ENCODE measurements around the gene ATG4C.
"Not testable (repeated sequence)": the region's sequence is repeated elsewhere in the genome, so short reads cannot be mapped to it uniquely, and the experiment has no call there.

Gene ATG4C

GRCh38 chr1:62809788-62810187 lies 25.9 kb downstream of the ATG4C start:
- Histone ChIP-seq H3K27ac (replicated peaks) (no peak overlapping the region), H3K27me3 (ENCODE audit: insufficient read depth, poor library complexity, severe bottlenecking) (no peaks in the 10 kb centered on the region), H3K4me3 (replicated peaks; ENCODE audit: insufficient read depth, low read length) (no peak overlapping the region)
- no peak for DNase-seq (ENCODE audit: low read depth in 1 of 2, low spot score in 1 of 2)
- no peak for TF ChIP-seq REST (IDR thresholded peaks at IDR 0.05; ENCODE audit: insufficient replicate concordance, low read depth)
- TF ChIP-seq, protein P1, sequence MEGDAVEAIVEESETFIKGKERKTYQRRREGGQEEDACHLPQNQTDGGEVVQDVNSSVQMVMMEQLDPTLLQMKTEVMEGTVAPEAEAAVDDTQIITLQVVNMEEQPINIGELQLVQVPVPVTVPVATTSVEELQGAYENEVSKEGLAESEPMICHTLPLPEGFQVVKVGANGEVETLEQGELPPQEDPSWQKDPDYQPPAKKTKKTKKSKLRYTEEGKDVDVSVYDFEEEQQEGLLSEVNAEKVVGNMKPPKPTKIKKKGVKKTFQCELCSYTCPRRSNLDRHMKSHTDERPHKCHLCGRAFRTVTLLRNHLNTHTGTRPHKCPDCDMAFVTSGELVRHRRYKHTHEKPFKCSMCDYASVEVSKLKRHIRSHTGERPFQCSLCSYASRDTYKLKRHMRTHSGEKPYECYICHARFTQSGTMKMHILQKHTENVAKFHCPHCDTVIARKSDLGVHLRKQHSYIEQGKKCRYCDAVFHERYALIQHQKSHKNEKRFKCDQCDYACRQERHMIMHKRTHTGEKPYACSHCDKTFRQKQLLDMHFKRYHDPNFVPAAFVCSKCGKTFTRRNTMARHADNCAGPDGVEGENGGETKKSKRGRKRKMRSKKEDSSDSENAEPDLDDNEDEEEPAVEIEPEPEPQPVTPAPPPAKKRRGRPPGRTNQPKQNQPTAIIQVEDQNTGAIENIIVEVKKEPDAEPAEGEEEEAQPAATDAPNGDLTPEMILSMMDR (IDR thresholded peaks at IDR 0.05; ENCODE audit: insufficient read depth, low read length): no peak

- Histone ChIP-seq H3K27ac (replicated peaks) (no peak overlapping the region), H3K4me3 (replicated peaks; ENCODE audit: insufficient read depth, low read length) (no peak overlapping the region), H3K27me3 (ENCODE audit: insufficient read depth, poor library complexity, severe bottlenecking) (no peaks in the 10 kb centered on the region)
- TF ChIP-seq SPI1 (IDR thresholded peaks at IDR 0.05; ENCODE audit: borderline replicate concordance, low read depth) (no peak), REST (IDR thresholded peaks at IDR 0.05; ENCODE audit: insufficient replicate concordance, low read depth) (no peak), GABPA (IDR thresholded peaks at IDR 0.05; ENCODE audit: low read depth) (no peak), POLR2AphosphoS5 (IDR thresholded peaks at IDR 0.05; ENCODE audit: low read depth) (no peak)
- TF ChIP-seq, protein P1 (IDR thresholded peaks at IDR 0.05; ENCODE audit: insufficient read depth, low read length): no peak
- no peak for DNase-seq (ENCODE audit: low read depth in 1 of 2, low spot score in 1 of 2)
These were observed 26.7 kb downstream of the ATG4C start for GRCh38 chr1:62810420-62811274.

DNA sequence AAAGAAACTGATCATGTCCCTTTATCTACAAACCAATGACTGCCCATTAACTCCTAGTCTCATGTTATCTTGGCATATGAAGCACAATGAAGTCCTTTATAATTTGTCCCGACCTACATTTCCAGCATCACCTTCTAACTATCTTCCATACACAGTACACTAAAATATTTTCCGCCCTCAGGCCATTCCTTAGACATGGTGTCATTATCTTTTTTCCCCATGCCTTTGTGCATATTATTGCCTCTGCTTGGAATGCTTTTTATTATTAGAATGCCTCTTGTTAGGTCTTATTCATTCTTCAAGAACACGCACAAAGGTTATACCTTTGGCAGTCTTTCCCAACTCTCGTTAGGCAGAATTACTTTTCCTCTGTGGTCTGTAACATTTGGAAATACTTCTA lies 39.6 kb downstream of the ATG4C start:
- no peak for DNase-seq (ENCODE audit: low read depth in 1 of 2, low spot score in 1 of 2)
- no peaks in the 10 kb centered on the region for H3K27me3 ChIP-seq (ENCODE audit: insufficient read depth, poor library complexity, severe bottlenecking)
- TF ChIP-seq, protein P1 (IDR thresholded peaks at IDR 0.05; ENCODE audit: insufficient read depth, low read length): no peak
- H3K27ac ChIP-seq (replicated peaks): no peak overlapping the region
- no peak overlapping the region for H3K4me3 ChIP-seq (replicated peaks; ENCODE audit: insufficient read depth, low read length)

- Histone ChIP-seq H3K27me3 (ENCODE audit: insufficient read depth, poor library complexity, severe bottlenecking) (no peaks in the 10 kb centered on the region), H3K27ac (replicated peaks) (no peak overlapping the region), H3K4me3 (replicated peaks; ENCODE audit: insufficient read depth, low read length) (no peak overlapping the region)
- TF ChIP-seq GABPA (IDR thresholded peaks at IDR 0.05; ENCODE audit: low read depth) (no peak), REST (IDR thresholded peaks at IDR 0.05; ENCODE audit: insufficient replicate concordance, low read depth) (no peak), POLR2AphosphoS5 (IDR thresholded peaks at IDR 0.05; ENCODE audit: low read depth) (no peak), SPI1 (IDR thresholded peaks at IDR 0.05; ENCODE audit: borderline replicate concordance, low read depth) (no peak)
- TF ChIP-seq, protein P1 (IDR thresholded peaks at IDR 0.05; ENCODE audit: insufficient read depth, low read length): no peak
- DNase-seq (ENCODE audit: low read depth in 1 of 2, low spot score in 1 of 2): no peak
These were observed 43.0 kb downstream of the ATG4C start for GRCh38 chr1:62826901-62827300.

- H3K27ac ChIP-seq (replicated peaks); DNase-seq (ENCODE audit: low read depth in 1 of 2, low spot score in 1 of 2); H3K27me3 ChIP-seq (ENCODE audit: insufficient read depth, poor library complexity, severe bottlenecking); H3K4me3 ChIP-seq (replicated peaks; ENCODE audit: insufficient read depth, low read length): not testable (repeated sequence)
These were observed 43.9 kb downstream of the ATG4C start for GRCh38 chr1:62827786-62828185.

Measured in HL-60 (cell line).